H9 (cell line): ENCODE results near the gene PTPRN2. TPM values are rescaled to one million over a fixed set of nuclear protein-coding genes. Genes with fewer than 3 reads are reported as not detected.

ENCODE experiments used
- DNase-seq: peaks from one replicate; pipeline ENCODE4 v3.0.0-alpha.2; 2017
- H2AFZ ChIP-seq: one replicate; pipeline ENCODE4 v1.6.1; 2013; ENCODE audit warnings: mild to moderate bottlenecking, low read length, control low read depth, moderate library complexity
- H2AK5ac ChIP-seq: 2 replicates; pipeline ENCODE4 v1.6.1; 2013; ENCODE audit warnings: low read length, control low read depth, mixed read lengths; ENCODE audit not compliant: insufficient read length
- H2BK120ac ChIP-seq: one replicate; pipeline ENCODE4 v1.6.1; 2013; ENCODE audit warnings: low read depth, mild to moderate bottlenecking, low read length, control low read depth, inconsistent platforms; ENCODE audit not compliant: poor library complexity, severe bottlenecking
- H2BK12ac ChIP-seq: 2 replicates; pipeline ENCODE4 v1.6.1; 2013; ENCODE audit warnings: low read length, control low read depth, mixed read lengths, low read depth; ENCODE audit not compliant: insufficient read length
- H2BK15ac ChIP-seq: 2 replicates; pipeline ENCODE4 v1.6.1; 2013; ENCODE audit warnings: low read depth, low read length, control low read depth
- H2BK20ac ChIP-seq: one replicate; pipeline ENCODE4 v1.6.1; 2013; ENCODE audit warnings: low read depth, mild to moderate bottlenecking, low read length, control low read depth, inconsistent platforms; ENCODE audit not compliant: poor library complexity, severe bottlenecking
- H2BK5ac ChIP-seq: 2 replicates; pipeline ENCODE4 v1.6.1; 2013; ENCODE audit warnings: low read length, control low read depth, mixed read lengths; ENCODE audit not compliant: insufficient read length
- H3K14ac ChIP-seq: 2 replicates; pipeline ENCODE4 v1.6.1; 2013; ENCODE audit warnings: low read length, control low read depth; ENCODE audit not compliant: insufficient read depth
- H3K18ac ChIP-seq: 2 replicates; pipeline ENCODE4 v1.6.1; 2013; ENCODE audit warnings: low read depth, mild to moderate bottlenecking, mixed read lengths, low read length, control low read depth; ENCODE audit not compliant: insufficient read length
- H3K23ac ChIP-seq: 2 replicates; pipeline ENCODE4 v1.6.1; 2013; ENCODE audit warnings: low read length, control low read depth, mixed read lengths, low read depth; ENCODE audit not compliant: insufficient read length
- H3K23me2 ChIP-seq: 2 replicates; pipeline ENCODE4 v1.6.1; 2013; ENCODE audit warnings: low read depth, mild to moderate bottlenecking, mixed read lengths, low read length, control low read depth; ENCODE audit not compliant: insufficient read length, poor library complexity, severe bottlenecking
- H3K27ac ChIP-seq: 2 replicates; pipeline ENCODE4 v1.5.1; 2013; ENCODE audit warnings: low read length, control low read depth, mixed read lengths, low read depth; ENCODE audit not compliant: insufficient read length
- H3K27me3 ChIP-seq: 2 replicates; pipeline ENCODE4 v1.6.1; 2013; ENCODE audit warnings: low read length, control low read depth, inconsistent platforms; ENCODE audit not compliant: insufficient read depth
- H3K4ac ChIP-seq: 2 replicates; pipeline ENCODE4 v1.6.1; 2013; ENCODE audit warnings: low read depth, mild to moderate bottlenecking, control low read depth, inconsistent platforms, low read length, moderate library complexity
- H3K4me1 ChIP-seq: 2 replicates; pipeline ENCODE4 v1.6.1; 2013; ENCODE audit warnings: low read length, control low read depth, inconsistent platforms; ENCODE audit not compliant: insufficient read depth
- H3K4me2 ChIP-seq: 2 replicates; pipeline ENCODE4 v1.6.1; 2013; ENCODE audit warnings: low read length, control low read depth, mixed read lengths; ENCODE audit not compliant: insufficient read length, insufficient read depth
- H3K56ac ChIP-seq: 2 replicates; pipeline ENCODE4 v1.6.1; 2013; ENCODE audit warnings: low read depth, mild to moderate bottlenecking, mixed read lengths, low read length, control low read depth; ENCODE audit not compliant: insufficient read length
- H3K79me1 ChIP-seq: 2 replicates; pipeline ENCODE4 v1.6.1; 2013; ENCODE audit warnings: low read depth, mild to moderate bottlenecking, moderate library complexity, low read length, control low read depth, inconsistent platforms; ENCODE audit not compliant: insufficient read depth, poor library complexity, severe bottlenecking
- H3K79me2 ChIP-seq: 2 replicates; pipeline ENCODE4 v1.6.1; 2013; ENCODE audit warnings: low read length, control low read depth, inconsistent platforms; ENCODE audit not compliant: insufficient read depth
- H3K9ac ChIP-seq: 2 replicates; pipeline ENCODE4 v1.6.1; 2013; ENCODE audit warnings: low read length, control low read depth, mixed read lengths; ENCODE audit not compliant: insufficient read length; ENCODE audit errors: extremely low read depth
- H3K9me3 ChIP-seq: one replicate; pipeline ENCODE4 v1.6.1; 2013; ENCODE audit warnings: low read depth, low read length, inconsistent platforms; ENCODE audit not compliant: control insufficient read depth
- H3T11ph ChIP-seq: one replicate; pipeline ENCODE4 v1.6.1; 2013; ENCODE audit warnings: mild to moderate bottlenecking, low read length, control low read depth, inconsistent platforms
- H4K20me1 ChIP-seq: one replicate; pipeline ENCODE4 v1.6.1; 2013; ENCODE audit not compliant: control insufficient read depth, insufficient read length, insufficient read depth
- H4K5ac ChIP-seq: 2 replicates; pipeline ENCODE4 v1.6.1; 2013; ENCODE audit warnings: low read depth, mild to moderate bottlenecking, mixed read lengths, low read length, control low read depth; ENCODE audit not compliant: insufficient read length
- H4K8ac ChIP-seq: replicated peaks from 2 replicates; pipeline ENCODE4 v1.6.1; 2013; ENCODE audit warnings: low read length, control low read depth, mixed read lengths, low read depth; ENCODE audit not compliant: insufficient read length
- H4K91ac ChIP-seq: 2 replicates; pipeline ENCODE4 v1.6.1; 2013; ENCODE audit warnings: low read depth, mild to moderate bottlenecking, moderate library complexity, mixed read lengths, low read length, control low read depth; ENCODE audit not compliant: insufficient read length
- H3K27ac Mint-ChIP-seq, 3 experiments: 2 replicates in 2 of 3; 3 replicates in 1 of 3; pipeline ENCODE4 v1.8.0; 2020 to 2021; ENCODE audit warnings: mixed read lengths in 3 of 3, mild to moderate bottlenecking in 1 of 3, moderate library complexity in 1 of 3
- H3K27me3 Mint-ChIP-seq: 2 replicates; pipeline ENCODE4 v1.8.0; 2021; ENCODE audit warnings: low read depth, mild to moderate bottlenecking, moderate library complexity, mixed read lengths
- H3K36me3 Mint-ChIP-seq, 3 experiments: 2 replicates in 2 of 3; 3 replicates in 1 of 3; pipeline ENCODE4 v1.8.0; 2020 to 2021; ENCODE audit warnings: low read depth in 3 of 3, mixed read lengths in 3 of 3; ENCODE audit not compliant: insufficient read depth in 1 of 3
- H3K4me1 Mint-ChIP-seq, 2 experiments: 2 replicates each; pipeline ENCODE4 v1.8.0; 2020; ENCODE audit warnings: mixed read lengths in 2 of 2
- H3K4me3 Mint-ChIP-seq, 2 experiments: 2 replicates in 1 of 2; 3 replicates in 1 of 2; pipeline ENCODE4 v1.8.0; 2020 to 2021; ENCODE audit warnings: mild to moderate bottlenecking in 2 of 2, mixed read lengths in 2 of 2, moderate library complexity in 1 of 2
- H3K9me3 Mint-ChIP-seq, 2 experiments: 2 replicates in 1 of 2; 3 replicates in 1 of 2; pipeline ENCODE4 v1.8.0; 2020; ENCODE audit warnings: mild to moderate bottlenecking in 2 of 2, mixed read lengths in 2 of 2, moderate library complexity in 1 of 2
- WGBS: extraction: QIAGEN DNeasy Blood & Tissue Kit; methylation state at CpG from one replicate; pipeline ENCODE4 v1.1.7; 2013; ENCODE audit warnings: missing lambda C conversion rate, low lambda C conversion rate, mixed read lengths; ENCODE audit not compliant: insufficient read length; ENCODE audit errors: extremely low coverage; 5-methylcytosine and 5-hydroxymethylcytosine counted together
- total RNA-seq: library from RNA; stranded (reverse); gene quantifications from 2 replicates; pipeline ENCODE4 v1.2.1, GENCODE V29; 2021
- TF ChIP-seq, protein P1 (sequence below): fragments of 200-600 bp; sonication (generic); conservative IDR thresholded peaks from 3 replicates; pipeline ENCODE4 v1.8.0; 2021; ENCODE audit warnings: antibody characterized with exemption, mild to moderate bottlenecking

Gene PTPRN2
- total RNA-seq, 1 experiment from 2014 or later = 5.2 TPM

GRCh38 chr7:158109364-158110033 lies 478.1 kb downstream of the PTPRN2 start:
- no peak for DNase-seq
- no peak overlapping the region for H3K4me3 Mint-ChIP-seq
- H3K36me3 Mint-ChIP-seq = peaks cover 4 to 5% (median 5%) of the 10 kb centered on the region in 3 experiments; a peak in 6 of 7 replicates
- no peak overlapping the region for H4K8ac ChIP-seq
- TF ChIP-seq, protein P1, sequence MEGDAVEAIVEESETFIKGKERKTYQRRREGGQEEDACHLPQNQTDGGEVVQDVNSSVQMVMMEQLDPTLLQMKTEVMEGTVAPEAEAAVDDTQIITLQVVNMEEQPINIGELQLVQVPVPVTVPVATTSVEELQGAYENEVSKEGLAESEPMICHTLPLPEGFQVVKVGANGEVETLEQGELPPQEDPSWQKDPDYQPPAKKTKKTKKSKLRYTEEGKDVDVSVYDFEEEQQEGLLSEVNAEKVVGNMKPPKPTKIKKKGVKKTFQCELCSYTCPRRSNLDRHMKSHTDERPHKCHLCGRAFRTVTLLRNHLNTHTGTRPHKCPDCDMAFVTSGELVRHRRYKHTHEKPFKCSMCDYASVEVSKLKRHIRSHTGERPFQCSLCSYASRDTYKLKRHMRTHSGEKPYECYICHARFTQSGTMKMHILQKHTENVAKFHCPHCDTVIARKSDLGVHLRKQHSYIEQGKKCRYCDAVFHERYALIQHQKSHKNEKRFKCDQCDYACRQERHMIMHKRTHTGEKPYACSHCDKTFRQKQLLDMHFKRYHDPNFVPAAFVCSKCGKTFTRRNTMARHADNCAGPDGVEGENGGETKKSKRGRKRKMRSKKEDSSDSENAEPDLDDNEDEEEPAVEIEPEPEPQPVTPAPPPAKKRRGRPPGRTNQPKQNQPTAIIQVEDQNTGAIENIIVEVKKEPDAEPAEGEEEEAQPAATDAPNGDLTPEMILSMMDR = no peak
- H3K27me3 Mint-ChIP-seq = peaks cover 1% of the 10 kb centered on the region
- H3K4me1 Mint-ChIP-seq = peaks cover 4% of the 10 kb centered on the region in 2 experiments
- WGBS = no CpG with 5 or more reads among the region's 12 CpGs
- no peaks in the 10 kb centered on the region for H3K9me3 ChIP-seq
- no peak overlapping the region for H2BK20ac ChIP-seq
- no peak overlapping the region for H2AFZ ChIP-seq
- no peaks in the 10 kb centered on the region for H3K23me2 ChIP-seq
- H2BK120ac ChIP-seq = no peak overlapping the region
- no peak overlapping the region for H3T11ph ChIP-seq
- no peaks in the 10 kb centered on the region for H3K79me1 ChIP-seq
- H3K4me2 ChIP-seq = no peak overlapping the region
- H2AK5ac ChIP-seq = no peak overlapping the region
- no peaks in the 10 kb centered on the region for H3K4me1 ChIP-seq
- H4K91ac ChIP-seq = no peak overlapping the region
- no peak overlapping the region for H4K5ac ChIP-seq
- H3K27ac Mint-ChIP-seq = no peak overlapping the region
- no peak overlapping the region for H3K4ac ChIP-seq
- H3K18ac ChIP-seq = no peak overlapping the region
- no peak overlapping the region for H2BK15ac ChIP-seq
- H3K79me2 ChIP-seq = no peaks in the 10 kb centered on the region
- no peak overlapping the region for H3K27ac ChIP-seq
- no peaks in the 10 kb centered on the region for H4K20me1 ChIP-seq
- no peak overlapping the region for H2BK12ac ChIP-seq
- H3K9ac ChIP-seq = no peak overlapping the region
- H3K23ac ChIP-seq = no peak overlapping the region
- H3K56ac ChIP-seq = no peak overlapping the region
- H3K27me3 ChIP-seq = no peaks in the 10 kb centered on the region
- H3K14ac ChIP-seq = no peak overlapping the region
- H3K9me3 Mint-ChIP-seq = peaks cover 2% of the 10 kb centered on the region in 2 experiments; a peak in 3 of 5 replicates
- no peak overlapping the region for H2BK5ac ChIP-seq
